Heart right ventricle (tissue), 16 donors: ENCODE results near the gene OR1I1. TPM values are rescaled to one million over a fixed set of nuclear protein-coding genes. Genes with fewer than 3 reads are reported as not detected.
A peak's percentile ranks its signal among the peaks of the same experiment; 100 is the strongest.

Source experiments
- ATAC-seq, 8 donors: fragments of 200-7000 bp; cut with Tn5 transposase; one replicate each; pipeline ENCODE4 v1.9.1; 2020; ENCODE audit warnings: mild to moderate bottlenecking in 8 of 8, moderate library complexity in 8 of 8, moderate number of reproducible peaks in 1 of 8
- DNase-seq, 2 donors: peaks; one replicate each; pipeline ENCODE4 v3.0.0-alpha.2; 2020
- H3K27ac ChIP-seq, 10 donors: fragments of 200-600 bp; sonication (generic) in 2 of 10; one replicate each; pipeline versions ENCODE4 v1.5.0 to v1.8.0; 2020 to 2022; ENCODE audit warnings: mild to moderate bottlenecking in 3 of 10
- H3K27me3 ChIP-seq, 7 donors: fragments of 200-600 bp; one replicate each; pipeline ENCODE4 v1.8.0; 2021 to 2022; ENCODE audit warnings: mild to moderate bottlenecking in 2 of 7
- H3K36me3 ChIP-seq, 9 donors: fragments of 200-600 bp; sonication (generic) in 1 of 9; one replicate each; pipeline versions ENCODE4 v1.5.0 to v1.8.0; 2020 to 2022; ENCODE audit warnings: mild to moderate bottlenecking in 2 of 9
- H3K4me1 ChIP-seq, 9 donors: fragments of 200-600 bp; sonication (generic) in 1 of 9; one replicate each; pipeline versions ENCODE4 v1.5.0 to v1.8.0; 2020 to 2022; ENCODE audit warnings: mild to moderate bottlenecking in 4 of 9
- H3K4me3 ChIP-seq, 10 donors: fragments of 200-600 bp; sonication (generic) in 2 of 10; one replicate each; pipeline versions ENCODE4 v1.5.0 to v1.8.0; 2020 to 2022; ENCODE audit warnings: mild to moderate bottlenecking in 7 of 10, moderate library complexity in 2 of 10
- H3K9me3 ChIP-seq, 11 donors: fragments of 200-600 bp in 10 of 11; sonication (generic) in 2 of 11; one replicate each; pipeline versions ENCODE4 v1.5.0 to v1.8.0; 2013 to 2022; ENCODE audit warnings: mild to moderate bottlenecking in 2 of 11, control low read depth in 1 of 11, moderate library complexity in 1 of 11
- WGBS, 2 donors: extraction: QIAGEN DNeasy Blood & Tissue Kit; methylation state at CpG; one replicate each; pipeline ENCODE4 v1.1.7; 2013; ENCODE audit warnings: inconsistent platforms in 1 of 2; 5-methylcytosine and 5-hydroxymethylcytosine counted together
- intact Hi-C, 10 donors: fragments of 100-400 bp; cut with DNase I; formaldehyde crosslinking; loops; one replicate each; pipeline versions ENCODE4 v1.11.1 to v1.14.2; 2022
- polyA plus RNA-seq, 2 donors: library from polyadenylated mRNA; stranded (reverse); fragments of 200-250 nt; gene quantifications; one replicate each; pipeline ENCODE4 v1.2.3, GENCODE V29; 2013
- total RNA-seq, 10 donors: library from RNA; stranded (reverse); fragmentation: NEBNext Ultra II Directional in 3 of 10; extraction: Animal tissue kit (Norgen Biotek cat#: 25700) in 3 of 10; gene quantifications; one replicate each; pipeline versions ENCODE4 v1.2.1 to v1.2.4, GENCODE V29; 2021 to 2023
- TF ChIP-seq, protein P1 (sequence below), 9 donors: fragments of 200-600 bp; sonication (generic) in 2 of 9; IDR thresholded peaks; one replicate each; pipeline versions ENCODE4 v1.5.0 to v1.8.0; 2021 to 2022; ENCODE audit warnings: antibody characterized with exemption in 9 of 9, mild to moderate bottlenecking in 5 of 9, moderate library complexity in 1 of 9
- donor health status: Arrhythmogenic right ventricular cardiomyopathy.
- donor health status: ischemic (EF 13 %, LVEDD 7.1; RV severe dilation, severe dysfunction).
- donor health status: healthy with polysubstance abuse.
- donor health status: DM: no; HTN: yes; CAD: no.
- donor health status: DM: no; HTN: no; CAD: no.
- donor health status: ischemic (EF 25% LVEDD 6.9; RV normal size, moderate dysfunction).
- donor health status: ischemic (EF 25% LVEDD 5.7; RV mildly dilated, moderate dysfunction).
- donor health status: healthy.
- donor health status: DM: yes; HTN: yes; CAD: no.
- donor health status: Ischemic cardiomyopathy.
- donor health status: ischemic (EF 35%, LVEDD 5.7; RV mildly dilated, moderate dysfunction).
- donor health status: nonischemic (EF 11% LVEDD 7.7; RV severe dilation, severe dysfunction).
- donor health status: DM: yes; HTN: yes; CAD: no.
- donor health status: PGD.
- donor health status: ischemic (EF 29% LVEDD 5.4; RV normal size, mild dysfunction).
- donor health status: nonischemic (EF 23%, LVEDD 6.1; RV moderate dilation, normal function).

OR1I1 gene
- total and polyA plus RNA-seq, 12 donors: not detected

DNA sequence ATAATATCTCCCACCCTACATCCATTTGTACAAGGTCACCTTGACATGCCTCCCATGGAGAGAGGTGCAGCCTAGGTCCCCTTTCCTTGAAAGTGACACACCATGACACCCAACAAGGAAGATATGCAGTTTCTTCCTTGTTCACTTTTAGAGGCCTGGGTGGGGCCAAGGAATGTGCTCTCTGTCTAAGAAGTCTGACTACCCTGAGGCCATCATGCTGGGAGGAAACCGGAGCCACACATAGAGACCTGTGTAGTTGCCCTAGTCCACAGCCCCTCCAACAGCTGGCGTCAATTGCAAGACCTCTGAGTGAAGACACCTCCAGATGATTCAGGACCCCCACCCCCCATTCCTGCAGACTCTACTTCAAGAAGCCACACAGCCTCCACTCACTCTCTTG is 36.2 kb downstream of the OR1I1 start:
- intact Hi-C loops: loop anchor here in 1 of 10 donors (10.0 kb wide), 1 partner anchor 127 kb away; no protein-coding TSS in a partner anchor
- ATAC-seq: no peak

DNA sequence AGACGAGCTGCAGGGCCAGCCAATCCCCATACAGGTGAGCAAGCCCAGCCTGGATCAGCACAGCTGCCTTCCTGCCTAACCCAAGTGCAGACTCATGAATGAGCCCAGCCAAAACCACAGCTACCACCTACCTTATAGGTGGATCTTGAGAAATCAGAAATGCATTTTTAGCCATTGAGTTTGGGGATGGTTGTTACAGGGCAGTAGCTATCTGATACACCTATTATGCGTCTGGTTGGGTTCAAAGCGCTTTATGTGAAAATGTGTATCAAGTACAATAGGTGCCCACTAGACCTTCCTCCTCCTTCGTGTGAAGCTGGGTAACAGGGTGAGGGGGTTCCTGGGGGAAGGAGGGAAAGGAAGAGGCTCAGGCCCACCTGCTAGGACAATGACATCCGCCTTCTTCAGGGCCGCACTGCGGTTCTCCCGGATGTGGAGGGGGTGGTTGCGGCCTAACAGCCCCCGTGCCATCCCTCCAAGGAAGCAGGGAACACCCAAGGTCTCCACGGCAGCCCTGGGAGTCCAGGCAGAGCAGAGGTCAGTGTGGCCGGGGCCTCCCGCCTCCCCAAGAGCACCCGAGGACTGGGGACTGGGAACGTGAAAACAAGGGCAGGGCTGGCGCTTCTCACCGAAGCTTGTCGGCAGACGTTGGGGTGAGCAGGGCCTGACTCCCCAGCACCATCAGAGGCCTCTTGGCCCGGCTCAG is 36.9 kb downstream of the OR1I1 start:
- no peak for DNase-seq
- intact Hi-C loops: loop anchor here in 1 of 10 donors (10.0 kb wide), 1 partner anchor 126 kb away; no protein-coding TSS in a partner anchor
- no peak overlapping the region for H3K27ac ChIP-seq
- H3K9me3 ChIP-seq: no peaks in the 10 kb centered on the region
- H3K27me3 ChIP-seq: no peaks in the 10 kb centered on the region
- ATAC-seq: no peak
- H3K4me3 ChIP-seq: no peak overlapping the region
- peaks cover 10 to 42% (median 29%) of the 10 kb centered on the region in 9 donors for H3K4me1 ChIP-seq
- peaks cover 0 to 91% (median 63%) of the 10 kb centered on the region in 9 donors for H3K36me3 ChIP-seq
- WGBS, 2 donors: 95 to 96% methylated on average over 20 of the region's 20 CpGs
- TF ChIP-seq, protein P1, sequence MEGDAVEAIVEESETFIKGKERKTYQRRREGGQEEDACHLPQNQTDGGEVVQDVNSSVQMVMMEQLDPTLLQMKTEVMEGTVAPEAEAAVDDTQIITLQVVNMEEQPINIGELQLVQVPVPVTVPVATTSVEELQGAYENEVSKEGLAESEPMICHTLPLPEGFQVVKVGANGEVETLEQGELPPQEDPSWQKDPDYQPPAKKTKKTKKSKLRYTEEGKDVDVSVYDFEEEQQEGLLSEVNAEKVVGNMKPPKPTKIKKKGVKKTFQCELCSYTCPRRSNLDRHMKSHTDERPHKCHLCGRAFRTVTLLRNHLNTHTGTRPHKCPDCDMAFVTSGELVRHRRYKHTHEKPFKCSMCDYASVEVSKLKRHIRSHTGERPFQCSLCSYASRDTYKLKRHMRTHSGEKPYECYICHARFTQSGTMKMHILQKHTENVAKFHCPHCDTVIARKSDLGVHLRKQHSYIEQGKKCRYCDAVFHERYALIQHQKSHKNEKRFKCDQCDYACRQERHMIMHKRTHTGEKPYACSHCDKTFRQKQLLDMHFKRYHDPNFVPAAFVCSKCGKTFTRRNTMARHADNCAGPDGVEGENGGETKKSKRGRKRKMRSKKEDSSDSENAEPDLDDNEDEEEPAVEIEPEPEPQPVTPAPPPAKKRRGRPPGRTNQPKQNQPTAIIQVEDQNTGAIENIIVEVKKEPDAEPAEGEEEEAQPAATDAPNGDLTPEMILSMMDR (IDR thresholded peaks at IDR 0.05): no peak

More for the DNA sequence above, 36.2 kb downstream of the OR1I1 start:
- peaks cover 10 to 41% (median 24%) of the 10 kb centered on the region in 9 donors for H3K4me1 ChIP-seq
- peaks cover 0 to 98% (median 68%) of the 10 kb centered on the region in 9 donors for H3K36me3 ChIP-seq
- no peaks in the 10 kb centered on the region for H3K9me3 ChIP-seq
- 96% methylated on average over 2 of the region's 2 CpGs for WGBS, 2 donors
- no peaks in the 10 kb centered on the region for H3K27me3 ChIP-seq
- TF ChIP-seq, protein P1 (IDR thresholded peaks at IDR 0.05): no peak
- H3K27ac ChIP-seq: peak overlapping the region in 1 of 10 donors; percentile 49
- no peak for DNase-seq
- H3K4me3 ChIP-seq: no peak overlapping the region

DNA sequence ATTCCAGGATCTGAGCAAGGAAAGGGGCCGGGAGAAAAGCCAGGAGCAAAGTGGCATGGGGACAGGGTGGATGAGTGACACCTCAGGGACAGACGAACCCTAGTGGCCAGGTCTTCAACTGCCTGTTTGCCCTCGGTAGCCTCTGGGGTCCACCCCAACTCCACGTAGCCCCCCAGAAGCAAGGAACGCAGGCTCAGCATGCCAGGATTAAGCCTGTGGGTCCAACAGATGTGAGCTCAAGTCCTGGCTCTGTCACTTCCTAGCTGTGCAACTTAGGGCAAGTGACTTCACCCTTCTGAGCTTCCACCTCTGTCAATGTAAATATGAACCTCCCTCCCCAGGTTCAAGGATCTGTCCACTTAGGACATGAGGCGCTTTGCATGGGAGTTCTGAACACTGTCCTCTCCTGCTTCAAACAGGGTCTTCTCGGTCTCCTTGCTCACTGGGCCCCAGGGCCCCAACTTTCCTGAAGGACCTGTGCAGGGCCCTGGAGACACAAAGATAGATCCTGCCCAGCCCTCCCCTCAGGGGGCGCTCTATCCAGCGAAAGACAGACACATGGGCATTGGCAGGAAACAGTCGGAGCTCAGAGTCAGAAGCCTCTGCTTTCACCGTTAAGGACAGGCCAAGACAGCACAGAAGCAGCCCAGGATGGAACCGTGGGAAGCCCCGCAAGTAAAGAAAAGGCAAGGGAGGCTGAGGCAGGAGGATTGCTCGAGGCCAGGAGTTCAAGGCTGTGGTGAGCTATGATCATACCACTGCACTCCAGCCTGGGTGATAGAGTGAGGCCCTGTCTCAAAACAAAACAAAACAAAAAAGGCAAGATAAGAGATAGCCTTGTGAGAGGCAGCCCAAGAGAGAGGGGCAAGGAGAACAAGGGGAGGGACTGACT is 38.4 kb downstream of the OR1I1 start:
- Histone ChIP-seq H3K27me3 (no peaks in the 10 kb centered on the region), H3K9me3 (no peaks in the 10 kb centered on the region), H3K36me3 (peaks cover 0 to 81% (median 61%) of the 10 kb centered on the region in 9 donors), H3K4me1 (peaks cover 3 to 39% (median 26%) of the 10 kb centered on the region in 9 donors), H3K4me3 (no peak overlapping the region), H3K27ac (no peak overlapping the region)
- TF ChIP-seq, protein P1 (IDR thresholded peaks at IDR 0.05): no peak
- DNase-seq (no peak), ATAC-seq (no peak)
- intact Hi-C loops: no loop called here
- WGBS, 2 donors: 89 to 94% methylated on average over 14 of the region's 14 CpGs

DNA sequence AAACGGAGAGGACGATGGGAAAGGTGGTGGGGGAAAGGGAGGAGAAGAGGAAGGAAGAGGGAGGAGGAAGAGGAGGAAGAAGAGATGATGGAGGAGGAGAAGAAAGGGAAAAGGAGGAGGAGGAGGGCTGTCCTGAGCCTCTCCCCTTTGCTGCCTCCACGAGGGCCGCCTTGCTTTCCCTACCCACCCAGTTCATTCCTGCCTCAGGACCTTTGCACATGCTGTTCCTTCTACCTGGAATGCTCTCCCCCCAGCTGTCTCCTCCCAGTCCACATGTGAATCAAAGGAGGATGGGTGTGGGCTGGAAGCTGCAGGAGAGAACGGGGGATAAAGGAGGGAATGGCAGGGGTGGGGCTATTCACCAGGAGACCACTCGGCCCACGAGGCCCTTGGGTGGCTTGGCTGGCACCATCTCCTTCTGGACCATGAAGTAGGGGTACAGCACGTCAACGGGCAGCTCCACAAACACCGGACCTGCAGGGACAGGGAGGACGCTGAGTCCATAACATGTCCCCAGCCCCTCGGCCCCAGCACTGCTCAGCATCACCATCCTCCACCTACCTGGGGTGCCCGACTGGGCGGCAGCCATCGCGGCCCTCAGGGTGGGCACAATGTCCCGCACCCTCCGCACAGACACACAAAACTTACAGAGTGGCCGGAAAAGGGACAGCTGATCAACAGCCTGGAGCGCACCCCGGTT is 40.5 kb downstream of the OR1I1 start:
- 95 to 96% methylated on average over 21 of the region's 21 CpGs for WGBS, 2 donors
- H3K27ac ChIP-seq: peak overlapping the region in 5 of 10 donors; percentile 62 to 96 (median 77)
- H3K4me3 ChIP-seq: no peak overlapping the region
- no peak for DNase-seq
- TF ChIP-seq, protein P1 (IDR thresholded peaks at IDR 0.05): no peak
- H3K4me1 ChIP-seq: peaks cover 0 to 33% (median 22%) of the 10 kb centered on the region in 9 donors
- H3K36me3 ChIP-seq: peaks cover 0 to 60% (median 44%) of the 10 kb centered on the region in 9 donors
- ATAC-seq: no peak
- no peaks in the 10 kb centered on the region for H3K9me3 ChIP-seq
- H3K27me3 ChIP-seq: no peaks in the 10 kb centered on the region
- intact Hi-C loops: no loop called here
